Esophagus squamous epithelium (tissue), 5 donors: ENCODE measurements around the gene CASP3. TPM values are rescaled to one million over a fixed set of nuclear protein-coding genes. Genes with fewer than 3 reads are reported as not detected.
A peak's percentile ranks its signal among the peaks of the same experiment; 100 is the strongest.

Source experiments
- DNase-seq: peaks from one replicate; lab custom pipeline; 2025; lab: John Stamatoyannopoulos, UW
- H3K27ac ChIP-seq, 4 donors: fragments of 200-600 bp; sonication (generic); one replicate each; pipeline ENCODE4 v1.5.1; 2016 to 2019; ENCODE audit warnings: mild to moderate bottlenecking in 1 of 4
- H3K27me3 ChIP-seq, 4 donors: fragments of 200-600 bp; sonication (generic); 1 replicate in 3 of 4; 2 replicates in 1 of 4; pipeline versions ENCODE4 v1.5.1 to v1.6.0; 2017 to 2021; ENCODE audit warnings: antibody characterized with exemption in 1 of 4
- H3K36me3 ChIP-seq, 3 donors: fragments of 200-600 bp; sonication (generic); one replicate each; pipeline ENCODE4 v1.5.1; 2016 to 2019
- H3K4me1 ChIP-seq, 3 donors: fragments of 200-600 bp; sonication (generic); one replicate each; pipeline ENCODE4 v1.5.1; 2017 to 2019
- H3K4me3 ChIP-seq, 4 donors: fragments of 200-600 bp; sonication (generic); 1 replicate in 3 of 4; 2 replicates in 1 of 4; pipeline ENCODE4 v1.5.1; 2016 to 2019; ENCODE audit warnings: mild to moderate bottlenecking in 2 of 4, moderate library complexity in 1 of 4
- H3K9me3 ChIP-seq, 3 donors: fragments of 200-600 bp; sonication (generic); one replicate each; pipeline ENCODE4 v1.5.1; 2016 to 2019
- POLR2A ChIP-seq, 4 donors: fragments of 450-650 bp; IDR thresholded peaks; one replicate each; pipeline ENCODE4 v1.6.1; 2017; ENCODE audit warnings: antibody characterized with exemption in 4 of 4, mild to moderate bottlenecking in 4 of 4, moderate library complexity in 3 of 4
- WGBS, 2 donors: methylation state at CpG; one replicate each; pipeline ENCODE4 v1.1.5; 2018; 5-methylcytosine and 5-hydroxymethylcytosine counted together
- intact Hi-C: fragments of 100-400 bp; cut with DNase I; formaldehyde crosslinking; loops from one replicate; pipeline ENCODE4 v1.15.0; 2022
- total RNA-seq, 4 donors: library from RNA; depleted of rRNA; stranded (reverse); fragments of >200 nt; gene quantifications; one replicate each; pipeline ENCODE4 v1.1.0, GENCODE V29; 2016
- TF ChIP-seq, protein P1 (sequence below), 6 experiments: fragments of 450-650 bp in 4 of 6; fragments of 200-600 bp in 2 of 6; sonication (generic) in 2 of 6; IDR thresholded peaks; one replicate each; pipeline ENCODE4 v1.5.1; 2016 to 2019; ENCODE audit warnings: antibody characterized with exemption in 6 of 6, mild to moderate bottlenecking in 4 of 6, moderate library complexity in 4 of 6
- donor health status: DM: yes; HTN: yes; CAD: no.

The CASP3 gene
- total RNA-seq, 4 donors from 2014 or later = 22.9 to 48.0 (median 28.5) TPM

DNA sequence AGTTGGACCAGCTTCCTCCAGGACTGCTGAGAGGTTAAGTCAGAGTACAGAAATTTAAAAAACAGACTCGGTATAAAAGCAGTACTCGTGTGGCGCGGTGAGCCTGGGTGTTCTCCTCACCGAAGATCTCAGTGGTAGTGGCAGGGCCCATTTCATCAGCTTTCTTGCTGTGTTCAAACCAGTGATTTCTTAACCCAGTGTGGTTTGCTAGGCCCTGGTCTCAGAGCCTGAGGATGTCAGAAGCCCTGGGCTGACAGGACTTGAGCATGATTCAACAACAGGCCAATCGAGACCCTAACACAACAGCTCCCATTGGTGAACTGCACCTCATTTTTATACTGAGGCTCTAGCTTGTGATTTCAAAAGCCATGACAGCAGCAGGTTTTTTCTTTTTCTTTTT, 23.5 kb upstream of the CASP3 start:
- no peak for TF ChIP-seq POLR2A (IDR thresholded peaks at IDR 0.05)
- TF ChIP-seq, protein P1, sequence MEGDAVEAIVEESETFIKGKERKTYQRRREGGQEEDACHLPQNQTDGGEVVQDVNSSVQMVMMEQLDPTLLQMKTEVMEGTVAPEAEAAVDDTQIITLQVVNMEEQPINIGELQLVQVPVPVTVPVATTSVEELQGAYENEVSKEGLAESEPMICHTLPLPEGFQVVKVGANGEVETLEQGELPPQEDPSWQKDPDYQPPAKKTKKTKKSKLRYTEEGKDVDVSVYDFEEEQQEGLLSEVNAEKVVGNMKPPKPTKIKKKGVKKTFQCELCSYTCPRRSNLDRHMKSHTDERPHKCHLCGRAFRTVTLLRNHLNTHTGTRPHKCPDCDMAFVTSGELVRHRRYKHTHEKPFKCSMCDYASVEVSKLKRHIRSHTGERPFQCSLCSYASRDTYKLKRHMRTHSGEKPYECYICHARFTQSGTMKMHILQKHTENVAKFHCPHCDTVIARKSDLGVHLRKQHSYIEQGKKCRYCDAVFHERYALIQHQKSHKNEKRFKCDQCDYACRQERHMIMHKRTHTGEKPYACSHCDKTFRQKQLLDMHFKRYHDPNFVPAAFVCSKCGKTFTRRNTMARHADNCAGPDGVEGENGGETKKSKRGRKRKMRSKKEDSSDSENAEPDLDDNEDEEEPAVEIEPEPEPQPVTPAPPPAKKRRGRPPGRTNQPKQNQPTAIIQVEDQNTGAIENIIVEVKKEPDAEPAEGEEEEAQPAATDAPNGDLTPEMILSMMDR (IDR thresholded peaks at IDR 0.05) = no peak
- no peaks in the 10 kb centered on the region for H3K27me3 ChIP-seq
- H3K9me3 ChIP-seq = no peaks in the 10 kb centered on the region
- intact Hi-C loops = no loop called here
- peaks cover 0 to 58% (median 8%) of the 10 kb centered on the region in 3 donors for H3K36me3 ChIP-seq
- no peak overlapping the region for H3K4me3 ChIP-seq
- WGBS, 2 donors = 95% methylated on average over 6 of the region's 6 CpGs
- no peak overlapping the region for H3K27ac ChIP-seq
- DNase-seq = no peak
- H3K4me1 ChIP-seq = peaks cover 0 to 28% (median 0%) of the 10 kb centered on the region in 3 donors

DNA sequence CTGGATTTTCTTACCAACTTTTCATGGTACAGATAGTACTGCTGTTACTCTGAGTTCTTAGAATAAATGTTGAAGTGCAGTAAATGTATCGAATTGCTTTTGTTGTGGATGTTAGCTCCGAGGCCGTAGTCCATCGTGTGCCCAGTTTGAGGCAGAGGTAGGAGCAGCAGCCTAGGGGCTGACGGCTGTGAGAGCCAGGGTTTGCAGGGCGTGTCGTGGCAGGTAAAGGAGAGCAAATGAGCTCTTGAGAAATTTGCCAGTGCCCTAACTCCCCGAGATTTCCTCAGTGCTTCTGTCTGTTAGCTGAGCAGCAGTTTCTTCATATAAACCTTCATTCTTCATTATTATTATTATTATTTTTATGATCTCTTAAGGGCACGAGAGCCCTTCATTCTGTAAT, 21.9 kb upstream of the CASP3 start:
- no peak overlapping the region for H3K27ac ChIP-seq
- 51 to 62% methylated on average over 9 of the region's 9 CpGs for WGBS, 2 donors
- TF ChIP-seq POLR2A (IDR thresholded peaks at IDR 0.05) = no peak
- TF ChIP-seq, protein P1 (IDR thresholded peaks at IDR 0.05) = no peak
- DNase-seq = no peak
- H3K9me3 ChIP-seq = no peaks in the 10 kb centered on the region
- H3K27me3 ChIP-seq = no peaks in the 10 kb centered on the region
- H3K4me1 ChIP-seq = peaks cover 0 to 28% (median 0%) of the 10 kb centered on the region in 3 donors
- H3K4me3 ChIP-seq = no peak overlapping the region
- intact Hi-C loops = no loop called here
- peaks cover 0 to 75% (median 11%) of the 10 kb centered on the region in 3 donors for H3K36me3 ChIP-seq

DNA sequence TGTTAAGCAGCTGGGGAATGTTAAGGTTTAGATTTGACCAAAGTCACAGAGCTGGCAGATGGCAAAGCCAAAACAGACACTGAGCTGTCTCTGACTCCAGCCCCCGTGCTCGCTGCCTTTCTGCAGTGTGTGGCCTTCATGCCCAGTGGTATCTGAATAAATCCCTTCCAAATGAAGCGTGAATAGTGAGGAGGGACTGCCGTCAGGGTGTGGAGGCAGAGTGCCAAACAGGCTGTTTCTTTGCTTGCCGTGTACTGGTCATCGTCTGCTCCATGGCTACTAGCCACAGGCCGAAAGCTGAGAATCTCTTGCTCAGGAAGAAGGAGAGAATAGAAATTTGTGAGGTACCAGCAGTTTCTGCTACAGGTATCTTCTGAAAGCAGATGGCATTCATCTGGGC, 20.0 kb upstream of the CASP3 start:
- H3K36me3 ChIP-seq = peaks cover 0 to 75% (median 11%) of the 10 kb centered on the region in 3 donors
- peak overlapping the region in 1 of 4 donors; percentile 5 for H3K27ac ChIP-seq
- DNase-seq = no peak
- intact Hi-C loops = no loop called here
- H3K4me3 ChIP-seq = no peak overlapping the region
- WGBS, 2 donors = 75 to 90% methylated on average over 4 to 7 of the region's 7 CpGs
- TF ChIP-seq POLR2A (IDR thresholded peaks at IDR 0.05) = no peak
- TF ChIP-seq, protein P1 (IDR thresholded peaks at IDR 0.05) = no peak
- no peaks in the 10 kb centered on the region for H3K9me3 ChIP-seq
- H3K4me1 ChIP-seq = peaks cover 0 to 28% (median 0%) of the 10 kb centered on the region in 3 donors
- no peaks in the 10 kb centered on the region for H3K27me3 ChIP-seq

DNA sequence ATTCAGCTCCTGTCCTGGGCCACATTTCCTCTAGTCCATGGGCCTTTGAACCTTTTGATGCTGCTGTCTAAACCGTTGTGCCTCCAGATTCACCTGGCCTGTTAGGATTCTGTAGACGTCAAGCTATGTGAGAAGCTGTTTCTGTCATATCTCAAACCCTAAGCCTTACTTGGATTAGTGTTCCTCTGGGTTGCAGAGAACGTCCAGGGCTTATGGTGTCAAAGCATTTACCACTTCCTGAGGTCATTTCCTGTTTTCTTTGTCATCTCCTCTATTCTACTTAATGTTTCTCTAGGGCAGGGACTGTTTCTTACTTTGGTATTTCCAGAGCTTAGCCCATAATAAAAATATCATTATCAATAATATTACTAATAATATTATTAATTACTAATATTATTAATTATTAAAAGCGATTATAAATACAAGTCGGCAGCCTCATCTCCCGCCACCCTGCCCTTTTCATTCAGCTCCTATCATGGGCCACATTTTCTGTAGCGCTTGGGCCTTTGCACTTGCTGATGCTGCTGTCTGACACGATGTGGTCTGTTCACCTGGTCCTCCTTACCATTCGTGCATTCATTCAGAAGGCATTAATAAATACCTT, 19.4 kb upstream of the CASP3 start:
- H3K36me3 ChIP-seq = peaks cover 0 to 69% (median 11%) of the 10 kb centered on the region in 3 donors
- WGBS, 2 donors = 75 to 81% methylated on average over 9 of the region's 9 CpGs
- peak overlapping the region in 2 of 4 donors; percentile 16 to 44 for H3K27ac ChIP-seq
- intact Hi-C loops = no loop called here
- no peak overlapping the region for H3K4me3 ChIP-seq
- peaks cover 0 to 28% (median 0%) of the 10 kb centered on the region in 3 donors for H3K4me1 ChIP-seq
- H3K9me3 ChIP-seq = no peaks in the 10 kb centered on the region
- H3K27me3 ChIP-seq = no peaks in the 10 kb centered on the region
- TF ChIP-seq POLR2A (IDR thresholded peaks at IDR 0.05) = no peak
- TF ChIP-seq, protein P1 (IDR thresholded peaks at IDR 0.05) = no peak
- no peak for DNase-seq

DNA sequence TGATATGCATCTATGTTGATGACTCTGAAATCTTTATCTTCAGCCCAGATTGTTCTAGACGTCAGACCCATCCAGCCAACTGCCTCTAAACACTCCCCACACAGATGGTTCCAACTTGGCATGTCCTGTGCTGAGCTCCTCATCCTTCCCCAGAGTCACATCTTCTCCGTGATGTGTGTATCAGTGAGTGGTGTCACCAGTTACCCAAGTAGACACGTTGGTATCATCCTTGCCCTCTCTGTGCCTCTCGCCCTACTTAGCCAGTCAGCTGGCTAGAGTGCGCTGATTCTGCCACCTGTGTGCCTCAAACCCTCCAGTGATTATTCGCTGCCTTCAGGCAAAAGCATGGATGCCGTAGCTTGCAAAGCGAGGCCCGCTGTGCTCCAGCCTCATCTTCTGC, 18.8 kb upstream of the CASP3 start:
- no peak for DNase-seq
- peaks cover 0 to 64% (median 11%) of the 10 kb centered on the region in 3 donors for H3K36me3 ChIP-seq
- H3K9me3 ChIP-seq = no peaks in the 10 kb centered on the region
- H3K27me3 ChIP-seq = no peaks in the 10 kb centered on the region
- peaks cover 0 to 28% (median 0%) of the 10 kb centered on the region in 3 donors for H3K4me1 ChIP-seq
- TF ChIP-seq, protein P1 (IDR thresholded peaks at IDR 0.05) = no peak
- TF ChIP-seq POLR2A (IDR thresholded peaks at IDR 0.05) = no peak
- no peak overlapping the region for H3K4me3 ChIP-seq
- 88 to 93% methylated on average over 7 to 9 of the region's 9 CpGs for WGBS, 2 donors
- H3K27ac ChIP-seq = peak overlapping the region in 2 of 4 donors; percentile 16 to 44
- intact Hi-C loops = no loop called here
